ENCODE measurements around the gene ENTPD5.

GRCh38 chr14:73936548-73936947, 82.5 kb downstream of the ENTPD5 start:
- TF ChIP-seq CTCF (conservative IDR thresholded peaks at IDR 0.05 in 1 of 2, IDR thresholded peaks at IDR 0.05 in 1 of 2; ENCODE audit: low read depth in 1 of 2, low read length in 2 of 2) (no peak), EZH2 (IDR thresholded peaks at IDR 0.05; ENCODE audit: low read length, missing control alignments) (no peak)
